ENCODE measurements around the gene ZSCAN12.

DNA sequence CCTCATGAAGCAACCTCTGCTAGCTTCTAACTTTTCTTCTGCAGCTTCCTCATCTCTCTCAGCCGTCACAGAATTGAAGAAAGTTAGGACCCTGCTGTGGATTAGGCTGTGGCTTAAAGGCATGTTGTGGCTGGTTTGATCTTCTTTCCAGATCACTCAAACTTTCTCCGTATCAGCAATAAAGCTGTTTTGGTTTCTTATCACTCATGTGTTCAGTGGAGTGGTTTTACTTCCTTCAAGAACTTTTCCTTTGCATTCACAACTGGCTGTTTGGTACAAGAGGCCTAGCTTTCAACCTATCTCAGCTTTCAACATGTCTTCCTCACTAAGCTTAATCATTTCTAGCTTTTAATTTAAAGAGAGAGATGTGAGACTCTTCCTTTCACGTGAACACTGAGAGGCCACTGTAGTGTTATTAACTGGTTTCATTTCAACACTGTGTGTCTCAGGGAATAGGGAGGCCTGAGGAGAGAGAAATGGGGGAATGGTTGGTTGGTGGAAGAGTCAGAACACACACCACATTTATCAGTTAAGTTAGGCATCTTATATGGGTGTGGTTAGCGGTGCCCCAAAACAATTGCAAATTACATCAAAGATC lies 26.5 kb upstream of the ZSCAN12 start:
- TF ChIP-seq EZH2 (IDR thresholded peaks at IDR 0.05; ENCODE audit: low read length), result no peak
- TF ChIP-seq, protein P1, sequence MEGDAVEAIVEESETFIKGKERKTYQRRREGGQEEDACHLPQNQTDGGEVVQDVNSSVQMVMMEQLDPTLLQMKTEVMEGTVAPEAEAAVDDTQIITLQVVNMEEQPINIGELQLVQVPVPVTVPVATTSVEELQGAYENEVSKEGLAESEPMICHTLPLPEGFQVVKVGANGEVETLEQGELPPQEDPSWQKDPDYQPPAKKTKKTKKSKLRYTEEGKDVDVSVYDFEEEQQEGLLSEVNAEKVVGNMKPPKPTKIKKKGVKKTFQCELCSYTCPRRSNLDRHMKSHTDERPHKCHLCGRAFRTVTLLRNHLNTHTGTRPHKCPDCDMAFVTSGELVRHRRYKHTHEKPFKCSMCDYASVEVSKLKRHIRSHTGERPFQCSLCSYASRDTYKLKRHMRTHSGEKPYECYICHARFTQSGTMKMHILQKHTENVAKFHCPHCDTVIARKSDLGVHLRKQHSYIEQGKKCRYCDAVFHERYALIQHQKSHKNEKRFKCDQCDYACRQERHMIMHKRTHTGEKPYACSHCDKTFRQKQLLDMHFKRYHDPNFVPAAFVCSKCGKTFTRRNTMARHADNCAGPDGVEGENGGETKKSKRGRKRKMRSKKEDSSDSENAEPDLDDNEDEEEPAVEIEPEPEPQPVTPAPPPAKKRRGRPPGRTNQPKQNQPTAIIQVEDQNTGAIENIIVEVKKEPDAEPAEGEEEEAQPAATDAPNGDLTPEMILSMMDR (optimal IDR thresholded peaks at IDR 0.05 in 1 of 3, IDR thresholded peaks at IDR 0.05 in 1 of 3, conservative IDR thresholded peaks at IDR 0.05 in 1 of 3; ENCODE audit: extremely low read depth in 1 of 3, insufficient read depth in 2 of 3, low read length in 3 of 3), result no peak

All from keratinocyte (primary cell).